Ovary (tissue), 3 donors: ENCODE measurements around the gene PRKG1.

Experiments used
- EP300 ChIP-seq: sonication (generic); formaldehyde crosslinking; IDR thresholded peaks from one replicate; pipeline ENCODE4 v1.6.1; 2017; ENCODE audit warnings: antibody characterized with exemption
- POLR2A ChIP-seq: fragments of 450-650 bp; IDR thresholded peaks from one replicate; pipeline ENCODE4 v1.6.1; 2017; ENCODE audit warnings: antibody characterized with exemption, mild to moderate bottlenecking, moderate library complexity
- TF ChIP-seq, protein P1 (sequence below), 3 donors: fragments of 450-650 bp in 2 of 3; fragments of 200-600 bp in 1 of 3; IDR thresholded peaks; one replicate each; pipeline versions ENCODE4 v1.5.1 to v1.8.0; 2016 to 2022; ENCODE audit warnings: antibody characterized with exemption in 3 of 3, mild to moderate bottlenecking in 1 of 3
- donor health status: DM: no; HTN: no; CAD: no.

DNA sequence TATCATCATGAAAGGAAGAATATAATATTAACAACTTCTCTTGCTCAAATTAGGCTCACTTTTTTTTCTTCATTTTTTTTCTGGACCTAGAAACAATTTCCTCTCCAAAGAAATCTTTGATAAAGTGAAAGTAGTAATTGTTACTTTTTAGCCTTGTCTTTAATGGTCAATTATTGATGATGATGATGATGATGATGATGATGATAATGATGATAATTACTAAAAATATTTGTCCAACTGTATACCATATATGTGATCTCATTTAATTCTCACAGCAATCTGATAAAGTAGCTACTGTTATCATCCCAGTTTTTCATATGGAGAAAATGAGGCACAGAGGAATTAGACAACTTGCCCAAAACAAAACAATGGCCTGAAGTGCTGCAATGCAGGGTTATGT is 12.8 kb downstream of the PRKG1 start:
- TF ChIP-seq, protein P1, sequence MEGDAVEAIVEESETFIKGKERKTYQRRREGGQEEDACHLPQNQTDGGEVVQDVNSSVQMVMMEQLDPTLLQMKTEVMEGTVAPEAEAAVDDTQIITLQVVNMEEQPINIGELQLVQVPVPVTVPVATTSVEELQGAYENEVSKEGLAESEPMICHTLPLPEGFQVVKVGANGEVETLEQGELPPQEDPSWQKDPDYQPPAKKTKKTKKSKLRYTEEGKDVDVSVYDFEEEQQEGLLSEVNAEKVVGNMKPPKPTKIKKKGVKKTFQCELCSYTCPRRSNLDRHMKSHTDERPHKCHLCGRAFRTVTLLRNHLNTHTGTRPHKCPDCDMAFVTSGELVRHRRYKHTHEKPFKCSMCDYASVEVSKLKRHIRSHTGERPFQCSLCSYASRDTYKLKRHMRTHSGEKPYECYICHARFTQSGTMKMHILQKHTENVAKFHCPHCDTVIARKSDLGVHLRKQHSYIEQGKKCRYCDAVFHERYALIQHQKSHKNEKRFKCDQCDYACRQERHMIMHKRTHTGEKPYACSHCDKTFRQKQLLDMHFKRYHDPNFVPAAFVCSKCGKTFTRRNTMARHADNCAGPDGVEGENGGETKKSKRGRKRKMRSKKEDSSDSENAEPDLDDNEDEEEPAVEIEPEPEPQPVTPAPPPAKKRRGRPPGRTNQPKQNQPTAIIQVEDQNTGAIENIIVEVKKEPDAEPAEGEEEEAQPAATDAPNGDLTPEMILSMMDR (IDR thresholded peaks at IDR 0.05) = no peak
- TF ChIP-seq EP300 (no peak), POLR2A (no peak)
